Aorta (tissue), 5 donors: Measurements from ENCODE around the gene CASP8. TPM values are rescaled to one million over a fixed set of nuclear protein-coding genes. Genes with fewer than 3 reads are reported as not detected.
"Not testable (repeated sequence)": the region's sequence is repeated elsewhere in the genome, so short reads cannot be mapped to it uniquely, and the experiment has no call there.

ENCODE experiments used
- ATAC-seq: fragments of 200-7000 bp; cut with Tn5 transposase; one replicate; pipeline ENCODE4 v1.9.1; 2022; ENCODE audit warnings: moderate library complexity; ENCODE audit not compliant: low FRiP score
- DNase-seq, 2 donors: peaks; one replicate each; pipeline ENCODE4 v3.0.0-alpha.2; 2020
- H3K27ac ChIP-seq, 2 donors: one replicate each; pipeline ENCODE4 v1.5.1; 2013; ENCODE audit warnings: low read length in 2 of 2, mild to moderate bottlenecking in 2 of 2, moderate library complexity in 2 of 2, control low read depth in 1 of 2, inconsistent platforms in 1 of 2, low read depth in 1 of 2
- H3K27me3 ChIP-seq, 2 donors: one replicate each; pipeline ENCODE4 v1.6.1; 2013; ENCODE audit warnings: control low read depth in 1 of 2, low read length in 1 of 2, mild to moderate bottlenecking in 1 of 2, moderate library complexity in 1 of 2; ENCODE audit not compliant: insufficient read depth in 2 of 2, control insufficient read depth in 1 of 2
- H3K36me3 ChIP-seq, 2 donors: one replicate each; pipeline ENCODE4 v1.6.1; 2013; ENCODE audit warnings: control low read depth in 1 of 2, low read length in 1 of 2, mild to moderate bottlenecking in 1 of 2; ENCODE audit not compliant: insufficient read depth in 2 of 2, control insufficient read depth in 1 of 2
- H3K4me1 ChIP-seq, 2 donors: one replicate each; pipeline ENCODE4 v1.6.1; 2013; ENCODE audit warnings: low read length in 2 of 2, control low read depth in 1 of 2, mild to moderate bottlenecking in 1 of 2, moderate library complexity in 1 of 2; ENCODE audit not compliant: insufficient read depth in 2 of 2, control insufficient read depth in 1 of 2
- H3K4me3 ChIP-seq, 2 donors: one replicate each; pipeline ENCODE4 v1.5.1; 2013; ENCODE audit warnings: low read length in 2 of 2, control low read depth in 1 of 2, mild to moderate bottlenecking in 1 of 2
- H3K9me3 ChIP-seq: one replicate; pipeline ENCODE4 v1.6.1; 2013; ENCODE audit warnings: mild to moderate bottlenecking, low read length; ENCODE audit not compliant: control insufficient read depth
- WGBS, 2 donors: extraction: QIAGEN DNeasy Blood & Tissue Kit; methylation state at CpG; one replicate each; pipeline ENCODE4 v1.1.7; 2013; 5-methylcytosine and 5-hydroxymethylcytosine counted together
- intact Hi-C, 2 donors: fragments of 100-400 bp; cut with DNase I; formaldehyde crosslinking; loops; one replicate each; pipeline versions ENCODE4 v1.14.2 to v1.15.0; 2022
- polyA plus RNA-seq, 2 donors: library from polyadenylated mRNA; stranded (reverse); fragments of 200-250 nt; gene quantifications; one replicate each; pipeline ENCODE4 v1.2.3, GENCODE V29; 2013
- total RNA-seq, 2 donors: library from RNA; stranded (reverse); fragmentation: NEBNext Ultra II Directional; extraction: Animal tissue kit (Norgen Biotek cat#: 25700); gene quantifications; one replicate each; pipeline ENCODE4 v1.2.1, GENCODE V29; 2021
- donor health status: healthy with polysubstance abuse.
- donor health status: Bipolar disorder and iron deficiency.
- donor health status: DM: no; HTN: no; CAD: no.
- donor health status: DM: no; HTN: no; CAD: no.
- donor health status: DM: yes; HTN: yes; CAD: no.

CASP8 gene
- total and polyA plus RNA-seq, 4 donors: 5.6 to 20.3 (median 14.5) TPM

GRCh38 chr2:201237486-201238123 lies 22.7 kb upstream of the CASP8 start:
- no peaks in the 10 kb centered on the region for H3K9me3 ChIP-seq
- DNase-seq: no peak
- intact Hi-C loops: loop anchor here (2.0 to 10.0 kb wide), 5 partner anchors 125 to 467 kb away; partner anchors contain the start of genes STRADB (in 1 of the 2) and TRAK2 (in 1 of the 2)
- no peaks in the 10 kb centered on the region for H3K27me3 ChIP-seq
- no peaks in the 10 kb centered on the region for H3K4me1 ChIP-seq
- 37 to 39% methylated on average over 7 of the region's 7 CpGs for whole genome bisulfite sequencing, 2 donors
- no peak for ATAC-seq
- no peaks in the 10 kb centered on the region for H3K36me3 ChIP-seq
- no peak overlapping the region for H3K4me3 ChIP-seq
- H3K27ac ChIP-seq: no peak overlapping the region

GRCh38 chr2:201239167-201239935 lies 21.0 kb upstream of the CASP8 start:
- ATAC-seq (peak; percentile 85), DNase-seq (peak; percentile 85 to 89)
- not testable (repeated sequence) for H3K27me3 ChIP-seq, H3K36me3 ChIP-seq, H3K27ac ChIP-seq, H3K4me1 ChIP-seq, H3K9me3 ChIP-seq, H3K4me3 ChIP-seq
- intact Hi-C loops: loop anchor here (5.0 to 10.0 kb wide), 4 partner anchors 123 to 465 kb away; partner anchors contain the start of genes STRADB (in 1 of the 2) and TRAK2 (in 1 of the 2)
- WGBS, 2 donors: 93 to 95% methylated on average over 17 to 21 of the region's 21 CpGs

GRCh38 chr2:201242571-201243277 lies 17.6 kb upstream of the CASP8 start:
- DNase-seq: no peak
- intact Hi-C loops: no loop called here
- H3K9me3 ChIP-seq: no peaks in the 10 kb centered on the region

GRCh38 chr2:201244829-201245228 lies 15.5 kb upstream of the CASP8 start:
- Histone ChIP-seq H3K27me3 (no peaks in the 10 kb centered on the region), H3K4me1 (no peaks in the 10 kb centered on the region), H3K27ac (no peak overlapping the region), H3K36me3 (no peaks in the 10 kb centered on the region), H3K4me3 (no peak overlapping the region), H3K9me3 (no peaks in the 10 kb centered on the region)
- intact Hi-C loops: no loop called here
- no peak for DNase-seq
- 82 to 86% methylated on average over 5 of the region's 5 CpGs for WGBS, 2 donors
- ATAC-seq: no peak

More at GRCh38 chr2:201242571-201243277, 17.6 kb upstream of the CASP8 start:
- no peak for ATAC-seq
- Histone ChIP-seq H3K27me3 (no peaks in the 10 kb centered on the region), H3K4me3 (no peak overlapping the region), H3K4me1 (no peaks in the 10 kb centered on the region), H3K27ac (no peak overlapping the region), H3K36me3 (no peaks in the 10 kb centered on the region)

GRCh38 chr2:201246280-201246679 lies 14.1 kb upstream of the CASP8 start:
- no peak for DNase-seq
- no peak for ATAC-seq

GRCh38 chr2:201248288-201248844 lies 12.0 kb upstream of the CASP8 start:
- no peak overlapping the region for H3K27ac ChIP-seq
- H3K36me3 ChIP-seq: no peaks in the 10 kb centered on the region
- 86 to 91% methylated on average over 6 of the region's 6 CpGs for WGBS, 2 donors
- ATAC-seq (no peak), DNase-seq (no peak)
- intact Hi-C loops: no loop called here
- no peaks in the 10 kb centered on the region for H3K4me1 ChIP-seq
- H3K9me3 ChIP-seq: no peaks in the 10 kb centered on the region
- H3K27me3 ChIP-seq: no peaks in the 10 kb centered on the region
- no peak overlapping the region for H3K4me3 ChIP-seq

More at GRCh38 chr2:201246280-201246679, 14.1 kb upstream of the CASP8 start:
- H3K4me3 ChIP-seq: no peak overlapping the region
- no peaks in the 10 kb centered on the region for H3K27me3 ChIP-seq
- WGBS, 2 donors: 68 to 75% methylated on average over 4 of the region's 4 CpGs
- H3K36me3 ChIP-seq: no peaks in the 10 kb centered on the region
- intact Hi-C loops: no loop called here
- H3K9me3 ChIP-seq: no peaks in the 10 kb centered on the region
- H3K27ac ChIP-seq: no peak overlapping the region
- H3K4me1 ChIP-seq: no peaks in the 10 kb centered on the region

- Histone ChIP-seq H3K4me1 (no peaks in the 10 kb centered on the region), H3K27me3 (no peaks in the 10 kb centered on the region), H3K9me3 (no peaks in the 10 kb centered on the region), H3K4me3 (peak overlapping the region in 1 of 2 donors; percentile 8), H3K27ac (no peak overlapping the region), H3K36me3 (no peaks in the 10 kb centered on the region)
- intact Hi-C loops: no loop called here
- DNase-seq (no peak), ATAC-seq (no peak)
- WGBS, 2 donors: 88 to 89% methylated on average over 2 of the region's 2 CpGs
Observed at GRCh38 chr2:201249889-201250288, 10.4 kb upstream of the CASP8 start.

- ATAC-seq (no peak), DNase-seq (no peak)
- WGBS, 2 donors: 84 to 90% methylated on average over 4 of the region's 4 CpGs
- Histone ChIP-seq H3K36me3 (no peaks in the 10 kb centered on the region), H3K9me3 (no peaks in the 10 kb centered on the region), H3K27me3 (no peaks in the 10 kb centered on the region), H3K4me3 (no peak overlapping the region), H3K4me1 (no peaks in the 10 kb centered on the region), H3K27ac (no peak overlapping the region)
- intact Hi-C loops: no loop called here
Observed at GRCh38 chr2:201250741-201251140, 9.6 kb upstream of the CASP8 start.
